Activated CD4-positive, alpha-beta memory T cell treated with anti-CD3 and anti-CD28 coated beads for 36 hours (primary cell): ENCODE results near the gene ZDHHC13. TPM values are rescaled to one million over a fixed set of nuclear protein-coding genes. Genes with fewer than 3 reads are reported as not detected.

ENCODE experiments used
- CTCF ChIA-PET: fragments of 350-600 bp; sonication (Branson Sonifier 250); formaldehyde crosslinking; loops from one replicate; lab custom pipeline; 2021; ENCODE audit warnings: antibody characterized with exemption, inconsistent platforms; lab: Charles Lee
- POLR2A ChIA-PET: fragments of 350-600 bp; sonication (Branson Sonifier 250); formaldehyde crosslinking; loops from one replicate; lab custom pipeline; 2021; ENCODE audit warnings: antibody characterized with exemption; lab: Charles Lee
- DNase-seq: peaks from one replicate; pipeline ENCODE4 v3.0.0-alpha.2; 2020
- H3K27ac Mint-ChIP-seq: one replicate; pipeline ENCODE4 v1.8.0; 2021; ENCODE audit warnings: mixed read lengths
- H3K27me3 Mint-ChIP-seq: one replicate; pipeline ENCODE4 v1.8.0; 2021; ENCODE audit warnings: mixed read lengths
- H3K36me3 Mint-ChIP-seq: one replicate; pipeline ENCODE4 v1.8.0; 2021; ENCODE audit warnings: mixed read lengths
- H3K4me1 Mint-ChIP-seq: one replicate; pipeline ENCODE4 v1.8.0; 2021; ENCODE audit warnings: low read depth, mixed read lengths
- H3K4me3 Mint-ChIP-seq: one replicate; pipeline ENCODE4 v1.8.0; 2021; ENCODE audit warnings: mild to moderate bottlenecking, mixed read lengths
- H3K9me3 Mint-ChIP-seq: one replicate; pipeline ENCODE4 v1.8.0; 2021; ENCODE audit warnings: mixed read lengths
- intact Hi-C: fragments of 100-400 bp; cut with micrococcal nuclease; formaldehyde crosslinking; loops from one replicate; pipeline ENCODE4 v1.15.1; 2023
- total RNA-seq, 2 experiments: library from RNA; stranded (reverse); gene quantifications; one replicate each; pipeline ENCODE4 v1.2.3, GENCODE V29; 2021

Gene ZDHHC13
- total RNA-seq, 2 experiments from 2014 or later, result 25.4 to 26.8 TPM

GRCh38 chr11:19173964-19174638 is 57.1 kb downstream of the ZDHHC13 start:
- no peak overlapping the region for H3K4me3 Mint-ChIP-seq
- CTCF ChIA-PET, result interaction anchor here (1.3 kb wide), 1 partner anchor 97 kb away, joined by 3 read pairs; no protein-coding TSS in a partner anchor
- POLR2A ChIA-PET, result no interaction called here
- no peak overlapping the region for H3K27ac Mint-ChIP-seq
- no peaks in the 10 kb centered on the region for H3K9me3 Mint-ChIP-seq
- no peak for DNase-seq
- no peaks in the 10 kb centered on the region for H3K27me3 Mint-ChIP-seq
- intact Hi-C loops, result loop anchor here (10.0 kb wide), 1 partner anchor 99 kb away; no protein-coding TSS in a partner anchor
- no peaks in the 10 kb centered on the region for H3K4me1 Mint-ChIP-seq
- H3K36me3 Mint-ChIP-seq, result peaks cover 47% of the 10 kb centered on the region

- CTCF ChIA-PET, result no interaction called here
- POLR2A ChIA-PET, result interaction anchor here (0.5 kb wide), 1 partner anchor 787 kb away, joined by 3 read pairs; no protein-coding TSS in a partner anchor
- H3K27ac Mint-ChIP-seq, result no peak overlapping the region
- no peak for DNase-seq
- intact Hi-C loops, result loop anchor here (10.0 kb wide), 1 partner anchor 102 kb away; no protein-coding TSS in a partner anchor
- peaks cover 34% of the 10 kb centered on the region for H3K36me3 Mint-ChIP-seq
- H3K4me3 Mint-ChIP-seq, result no peak overlapping the region
- no peaks in the 10 kb centered on the region for H3K9me3 Mint-ChIP-seq
- H3K27me3 Mint-ChIP-seq, result no peaks in the 10 kb centered on the region
- no peaks in the 10 kb centered on the region for H3K4me1 Mint-ChIP-seq
Measured at GRCh38 chr11:19176629-19177186, 59.7 kb downstream of the ZDHHC13 start.

- intact Hi-C loops, result no loop called here
- Mint-ChIP-seq H3K4me3 (no peak overlapping the region), H3K36me3 (peaks cover under 1% of the 10 kb centered on the region), H3K27me3 (no peaks in the 10 kb centered on the region), H3K27ac (no peak overlapping the region), H3K9me3 (no peaks in the 10 kb centered on the region), H3K4me1 (no peaks in the 10 kb centered on the region)
- ChIA-PET CTCF (no interaction called here), POLR2A (no interaction called here)
- no peak for DNase-seq
Measured at GRCh38 chr11:19181531-19182261, 64.7 kb downstream of the ZDHHC13 start.

DNA sequence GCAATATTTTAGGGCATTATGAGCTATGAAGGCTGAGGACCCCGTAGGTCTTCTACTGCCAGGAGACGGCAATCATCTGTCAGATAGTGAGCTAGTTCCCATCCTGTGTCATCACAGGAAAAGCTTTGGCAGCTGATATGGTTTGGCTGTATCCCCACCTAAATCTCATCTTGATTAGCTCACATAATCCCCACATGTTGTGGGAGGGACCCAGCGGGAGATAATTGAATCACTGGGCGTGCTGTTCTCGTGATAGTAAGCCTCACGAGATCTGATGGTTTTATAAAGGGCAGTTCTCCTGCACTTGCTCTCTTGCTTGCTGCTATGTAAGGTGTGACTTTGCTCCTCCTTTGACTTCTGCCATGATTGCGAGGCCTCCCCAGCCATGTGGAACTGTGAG is 66.7 kb downstream of the ZDHHC13 start:
- POLR2A ChIA-PET, result no interaction called here
- H3K36me3 Mint-ChIP-seq, result no peaks in the 10 kb centered on the region
- H3K27me3 Mint-ChIP-seq, result no peaks in the 10 kb centered on the region
- H3K4me3 Mint-ChIP-seq, result no peak overlapping the region
- DNase-seq, result no peak
- CTCF ChIA-PET, result interaction anchor here (0.8 kb wide), 1 partner anchor 106 kb away, joined by 4 read pairs; no protein-coding TSS in a partner anchor
- H3K27ac Mint-ChIP-seq, result no peak overlapping the region
- H3K9me3 Mint-ChIP-seq, result no peaks in the 10 kb centered on the region
- no peaks in the 10 kb centered on the region for H3K4me1 Mint-ChIP-seq
- intact Hi-C loops, result no loop called here

GRCh38 chr11:19185036-19185435 is 68.1 kb downstream of the ZDHHC13 start:
- no peaks in the 10 kb centered on the region for H3K36me3 Mint-ChIP-seq
- ChIA-PET POLR2A (no interaction called here), CTCF (no interaction called here)
- no peaks in the 10 kb centered on the region for H3K27me3 Mint-ChIP-seq
- H3K4me1 Mint-ChIP-seq, result no peaks in the 10 kb centered on the region
- no peak overlapping the region for H3K4me3 Mint-ChIP-seq
- no peak overlapping the region for H3K27ac Mint-ChIP-seq
- H3K9me3 Mint-ChIP-seq, result no peaks in the 10 kb centered on the region
- DNase-seq, result no peak
- intact Hi-C loops, result no loop called here

- ChIA-PET CTCF (no interaction called here), POLR2A (no interaction called here)
- Mint-ChIP-seq H3K4me1 (no peaks in the 10 kb centered on the region), H3K4me3 (no peak overlapping the region), H3K27ac (no peak overlapping the region), H3K27me3 (no peaks in the 10 kb centered on the region), H3K36me3 (no peaks in the 10 kb centered on the region), H3K9me3 (no peaks in the 10 kb centered on the region)
- intact Hi-C loops, result no loop called here
- no peak for DNase-seq
Measured at GRCh38 chr11:19185516-19186052, 68.6 kb downstream of the ZDHHC13 start.

GRCh38 chr11:19187114-19187832 is 70.3 kb downstream of the ZDHHC13 start:
- Mint-ChIP-seq H3K4me3 (no peak overlapping the region), H3K27ac (no peak overlapping the region), H3K27me3 (no peaks in the 10 kb centered on the region), H3K9me3 (no peaks in the 10 kb centered on the region), H3K4me1 (no peaks in the 10 kb centered on the region), H3K36me3 (no peaks in the 10 kb centered on the region)
- ChIA-PET POLR2A (no interaction called here), CTCF (no interaction called here)
- DNase-seq, result no peak
- intact Hi-C loops, result no loop called here

- Mint-ChIP-seq H3K4me1 (no peaks in the 10 kb centered on the region), H3K27me3 (no peaks in the 10 kb centered on the region), H3K27ac (no peak overlapping the region), H3K4me3 (no peak overlapping the region), H3K9me3 (no peaks in the 10 kb centered on the region), H3K36me3 (no peaks in the 10 kb centered on the region)
- CTCF ChIA-PET, result no interaction called here
- intact Hi-C loops, result no loop called here
- DNase-seq, result no peak
- POLR2A ChIA-PET, result no interaction called here
Measured at GRCh38 chr11:19187833-19188258, 70.9 kb downstream of the ZDHHC13 start.

DNA sequence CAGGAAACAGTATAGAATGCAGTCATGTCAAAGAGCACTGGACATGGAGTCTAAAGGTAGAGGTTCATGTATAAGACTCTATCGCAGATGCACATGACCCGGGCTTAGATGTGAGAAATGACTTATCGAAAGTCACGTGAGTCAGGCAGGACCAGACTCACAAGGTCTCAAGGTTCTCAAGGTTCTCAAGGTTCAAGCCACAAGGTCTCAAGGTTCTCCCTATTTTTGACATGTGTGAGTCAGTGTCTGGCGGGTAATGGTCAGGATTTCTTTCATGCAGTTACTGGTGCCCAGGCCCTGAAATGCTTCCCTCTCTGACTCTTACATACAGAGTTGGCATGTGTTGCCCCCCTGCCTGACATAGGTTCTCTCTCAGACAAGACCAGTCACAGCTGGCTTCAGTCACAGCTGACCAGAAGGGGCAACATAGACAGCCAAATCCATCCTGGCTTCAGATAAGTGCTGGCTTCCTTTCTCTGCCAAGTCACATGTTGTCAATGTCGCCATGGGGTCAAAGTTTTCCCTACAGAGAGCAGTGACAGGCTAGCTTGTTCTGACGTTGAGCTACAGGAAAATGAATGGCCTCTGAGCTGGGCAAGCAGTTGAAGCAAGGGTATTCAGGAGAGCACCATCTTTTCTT is 74.7 kb downstream of the ZDHHC13 start:
- ChIA-PET POLR2A (no interaction called here), CTCF (no interaction called here)
- H3K27me3 Mint-ChIP-seq, result no peaks in the 10 kb centered on the region
- H3K36me3 Mint-ChIP-seq, result no peaks in the 10 kb centered on the region
- H3K9me3 Mint-ChIP-seq, result no peaks in the 10 kb centered on the region
- H3K4me3 Mint-ChIP-seq, result no peak overlapping the region
- H3K4me1 Mint-ChIP-seq, result no peaks in the 10 kb centered on the region
- intact Hi-C loops, result no loop called here
- DNase-seq, result no peak
- H3K27ac Mint-ChIP-seq, result no peak overlapping the region

GRCh38 chr11:19193916-19194315 is 76.9 kb downstream of the ZDHHC13 start:
- intact Hi-C loops, result no loop called here
- POLR2A ChIA-PET, result interaction anchor here (0.6 kb wide), 1 partner anchor 15 kb away, joined by 4 read pairs; no protein-coding TSS in a partner anchor
- H3K4me3 Mint-ChIP-seq, result no peak overlapping the region
- no peaks in the 10 kb centered on the region for H3K9me3 Mint-ChIP-seq
- H3K4me1 Mint-ChIP-seq, result no peaks in the 10 kb centered on the region
- CTCF ChIA-PET, result no interaction called here
- no peaks in the 10 kb centered on the region for H3K27me3 Mint-ChIP-seq
- no peak overlapping the region for H3K27ac Mint-ChIP-seq
- no peaks in the 10 kb centered on the region for H3K36me3 Mint-ChIP-seq
- DNase-seq, result no peak

DNA sequence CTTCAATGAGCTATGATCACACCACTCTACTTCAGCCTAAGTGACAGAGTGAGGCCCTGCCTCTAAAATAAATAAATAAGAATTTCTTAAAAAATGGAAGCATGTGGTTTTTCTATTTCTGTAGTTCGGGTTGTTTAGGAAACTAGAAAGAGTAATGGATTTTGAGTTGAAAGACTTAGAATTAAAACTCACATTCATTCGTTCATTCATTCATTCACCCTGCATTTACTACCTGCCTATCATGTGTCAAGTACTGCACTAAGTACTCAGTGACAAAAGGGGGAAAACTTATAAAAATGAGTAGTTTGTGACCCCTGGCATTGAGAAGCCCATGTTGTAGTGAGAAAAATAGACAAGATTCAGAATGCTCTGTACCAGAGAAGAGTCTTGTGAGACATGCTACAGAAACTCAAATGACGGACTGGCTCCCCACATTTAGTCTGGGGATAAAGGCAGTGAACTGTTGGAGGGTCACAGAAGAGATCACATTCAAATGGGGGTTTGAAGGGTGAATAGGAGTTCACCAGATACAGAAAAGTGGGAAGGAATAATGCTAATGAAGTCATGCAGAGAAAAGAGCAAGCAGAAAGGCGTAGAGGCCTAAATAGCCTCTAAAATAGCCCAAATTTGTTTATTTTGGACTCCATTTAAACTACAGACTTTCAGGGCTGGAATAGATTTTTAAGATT is 77.8 kb downstream of the ZDHHC13 start:
- Mint-ChIP-seq H3K4me3 (no peak overlapping the region), H3K27me3 (no peaks in the 10 kb centered on the region), H3K36me3 (no peaks in the 10 kb centered on the region), H3K27ac (no peak overlapping the region), H3K4me1 (no peaks in the 10 kb centered on the region), H3K9me3 (no peaks in the 10 kb centered on the region)
- CTCF ChIA-PET, result no interaction called here
- intact Hi-C loops, result no loop called here
- POLR2A ChIA-PET, result no interaction called here
- DNase-seq, result no peak
